Activated CD4-positive, alpha-beta T cell treated with anti-CD3 and anti-CD28 coated beads for 36 hours (primary cell): ENCODE measurements around the gene GJB5. TPM values are rescaled to one million over a fixed set of nuclear protein-coding genes. Genes with fewer than 3 reads are reported as not detected.

Experiments
- ATAC-seq: fragments of 200-7000 bp; cut with Tn5 transposase; one replicate; pipeline ENCODE4 v1.10.0; 2021; ENCODE audit warnings: mild to moderate bottlenecking, moderate library complexity
- CTCF ChIA-PET: fragments of 350-600 bp; sonication (Branson Sonifier 250); formaldehyde crosslinking; loops from one replicate; lab custom pipeline; 2021; ENCODE audit warnings: antibody characterized with exemption; lab: Charles Lee
- POLR2A ChIA-PET: fragments of 350-600 bp; sonication (Branson Sonifier 250); formaldehyde crosslinking; loops from one replicate; lab custom pipeline; 2021; ENCODE audit warnings: antibody characterized with exemption, inconsistent platforms; lab: Charles Lee
- DNase-seq: peaks from one replicate; pipeline ENCODE4 v3.0.0-alpha.2; 2020
- H3K27ac Mint-ChIP-seq: one replicate; pipeline ENCODE4 v1.8.0; 2021; ENCODE audit warnings: mixed read lengths
- H3K27me3 Mint-ChIP-seq: one replicate; pipeline ENCODE4 v1.8.0; 2021; ENCODE audit warnings: mixed read lengths
- H3K36me3 Mint-ChIP-seq: one replicate; pipeline ENCODE4 v1.8.0; 2021; ENCODE audit warnings: low read depth, mixed read lengths
- H3K4me1 Mint-ChIP-seq: one replicate; pipeline ENCODE4 v1.8.0; 2021; ENCODE audit warnings: mixed read lengths
- H3K4me3 Mint-ChIP-seq: one replicate; pipeline ENCODE4 v1.8.0; 2021; ENCODE audit warnings: mild to moderate bottlenecking, moderate library complexity, mixed read lengths
- H3K9me3 Mint-ChIP-seq: one replicate; pipeline ENCODE4 v1.8.0; 2021; ENCODE audit warnings: low read depth, mixed read lengths
- intact Hi-C, 2 experiments: fragments of 100-400 bp; cut with DNase I in 1 of 2; cut with micrococcal nuclease in 1 of 2; formaldehyde crosslinking; loops; one replicate each; pipeline versions ENCODE4 v1.14.2 to v1.15.1; 2022 to 2024; cut with DNase I, micrococcal nuclease
- total RNA-seq, 2 experiments: library from RNA; stranded (reverse); gene quantifications; one replicate each; pipeline ENCODE4 v1.2.3, GENCODE V29; 2021

GJB5 gene
- total RNA-seq = not detected

GRCh38 chr1:34754964-34755637 is at the start of gene GJB5:
GJB5 (plus strand) TSS chr1:34755047; CDS start chr1:34757331, 2,284 bp downstream.
- H3K36me3 Mint-ChIP-seq = no peaks in the 10 kb centered on the region
- H3K27me3 Mint-ChIP-seq = peaks cover 2% of the 10 kb centered on the region
- ChIA-PET CTCF (no interaction called here), POLR2A (no interaction called here)
- no peak within 1 kb of the TSS for H3K4me3 Mint-ChIP-seq
- DNase-seq (no peak), ATAC-seq (no peak)
- intact Hi-C loops = no loop called here
- H3K9me3 Mint-ChIP-seq = no peaks in the 10 kb centered on the region
- no peaks in the 10 kb centered on the region for H3K4me1 Mint-ChIP-seq
- no peak within 1 kb of the TSS for H3K27ac Mint-ChIP-seq

DNA sequence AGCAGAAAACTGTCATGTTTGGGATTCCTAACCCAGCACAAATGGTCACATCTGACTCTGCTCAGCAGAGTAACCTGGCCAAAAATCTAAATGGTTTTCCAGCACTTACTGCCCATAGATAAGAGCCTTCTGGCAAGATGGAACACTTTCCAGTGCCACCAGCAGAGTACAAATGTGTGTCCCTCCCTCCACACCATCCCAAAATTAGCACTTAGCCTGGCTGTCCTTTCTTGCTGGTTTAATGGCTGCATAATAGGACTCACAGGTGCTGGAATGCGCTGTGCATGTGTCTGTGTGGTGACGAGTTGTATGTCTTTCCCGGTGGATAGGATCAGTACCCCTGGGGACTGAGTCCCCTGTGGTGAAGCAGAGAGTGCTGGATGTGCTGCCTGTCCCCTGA is 49.8 kb upstream of the GJB5 start:
- intact Hi-C loops = no loop called here
- Mint-ChIP-seq H3K9me3 (peaks cover 3% of the 10 kb centered on the region), H3K27ac (no peak overlapping the region), H3K36me3 (no peaks in the 10 kb centered on the region), H3K4me1 (no peaks in the 10 kb centered on the region), H3K27me3 (peaks cover 4% of the 10 kb centered on the region), H3K4me3 (no peak overlapping the region)
- CTCF ChIA-PET = no interaction called here
- no peak for ATAC-seq
- POLR2A ChIA-PET = no interaction called here
- DNase-seq = no peak

GRCh38 chr1:34708106-34708505 is 46.7 kb upstream of the GJB5 start:
- DNase-seq (no peak), ATAC-seq (no peak)
- ChIA-PET CTCF (interaction anchor here (0.7 kb wide), 2 partner anchors 35 to 483 kb away, joined by 3 to 4 read pairs; no protein-coding TSS in a partner anchor), POLR2A (no interaction called here)
- Mint-ChIP-seq H3K4me1 (no peaks in the 10 kb centered on the region), H3K36me3 (no peaks in the 10 kb centered on the region), H3K27me3 (peaks cover 4% of the 10 kb centered on the region), H3K9me3 (peaks cover 3% of the 10 kb centered on the region), H3K27ac (no peak overlapping the region), H3K4me3 (no peak overlapping the region)
- intact Hi-C loops = no loop called here

GRCh38 chr1:34709547-34709946 is 45.3 kb upstream of the GJB5 start:
- Mint-ChIP-seq H3K4me1 (no peaks in the 10 kb centered on the region), H3K36me3 (no peaks in the 10 kb centered on the region), H3K9me3 (peaks cover 3% of the 10 kb centered on the region), H3K27ac (no peak overlapping the region), H3K4me3 (no peak overlapping the region), H3K27me3 (peaks cover 5% of the 10 kb centered on the region)
- intact Hi-C loops = no loop called here
- ATAC-seq = no peak
- CTCF ChIA-PET = interaction anchor here (0.7 to 1.3 kb wide), 2 partner anchors 23 to 33 kb away, joined by 3 to 4 read pairs; no protein-coding TSS in a partner anchor
- peak; percentile 25 for DNase-seq
- POLR2A ChIA-PET = no interaction called here

- H3K27ac Mint-ChIP-seq = no peak overlapping the region
- no peaks in the 10 kb centered on the region for H3K36me3 Mint-ChIP-seq
- ChIA-PET POLR2A (no interaction called here), CTCF (interaction anchor here (1.1 to 1.3 kb wide), 2 partner anchors 32 to 33 kb away, joined by 3 to 4 read pairs; no protein-coding TSS in a partner anchor)
- H3K9me3 Mint-ChIP-seq = peaks cover 3% of the 10 kb centered on the region
- DNase-seq = no peak
- peaks cover 6% of the 10 kb centered on the region for H3K27me3 Mint-ChIP-seq
- no peak overlapping the region for H3K4me3 Mint-ChIP-seq
- intact Hi-C loops = no loop called here
- no peaks in the 10 kb centered on the region for H3K4me1 Mint-ChIP-seq
- no peak for ATAC-seq
Observed at GRCh38 chr1:34710812-34711211, 44.0 kb upstream of the GJB5 start.

DNA sequence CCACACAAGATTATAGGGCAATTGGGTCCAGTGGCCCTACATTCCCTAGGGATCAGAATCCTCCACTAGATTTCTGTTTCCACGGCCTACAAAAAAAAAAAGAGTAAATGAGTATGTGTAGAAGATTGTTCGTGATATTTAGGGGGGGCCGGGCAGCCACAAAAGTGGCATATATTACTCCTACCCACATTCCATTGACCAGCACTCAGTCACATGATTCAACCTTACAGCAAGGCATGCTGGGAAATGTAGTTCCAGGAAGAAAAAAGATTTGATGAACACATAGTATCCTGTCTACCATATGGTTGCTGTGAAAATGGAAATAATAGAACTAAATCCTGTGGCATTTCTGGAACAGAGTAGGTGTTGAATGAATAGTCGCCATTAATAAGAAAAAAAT is 43.4 kb upstream of the GJB5 start:
- Mint-ChIP-seq H3K4me3 (no peak overlapping the region), H3K27me3 (peaks cover 7% of the 10 kb centered on the region), H3K27ac (no peak overlapping the region), H3K4me1 (no peaks in the 10 kb centered on the region), H3K36me3 (no peaks in the 10 kb centered on the region), H3K9me3 (peaks cover 3% of the 10 kb centered on the region)
- DNase-seq = no peak
- ChIA-PET CTCF (no interaction called here), POLR2A (no interaction called here)
- ATAC-seq = no peak
- intact Hi-C loops = no loop called here

DNA sequence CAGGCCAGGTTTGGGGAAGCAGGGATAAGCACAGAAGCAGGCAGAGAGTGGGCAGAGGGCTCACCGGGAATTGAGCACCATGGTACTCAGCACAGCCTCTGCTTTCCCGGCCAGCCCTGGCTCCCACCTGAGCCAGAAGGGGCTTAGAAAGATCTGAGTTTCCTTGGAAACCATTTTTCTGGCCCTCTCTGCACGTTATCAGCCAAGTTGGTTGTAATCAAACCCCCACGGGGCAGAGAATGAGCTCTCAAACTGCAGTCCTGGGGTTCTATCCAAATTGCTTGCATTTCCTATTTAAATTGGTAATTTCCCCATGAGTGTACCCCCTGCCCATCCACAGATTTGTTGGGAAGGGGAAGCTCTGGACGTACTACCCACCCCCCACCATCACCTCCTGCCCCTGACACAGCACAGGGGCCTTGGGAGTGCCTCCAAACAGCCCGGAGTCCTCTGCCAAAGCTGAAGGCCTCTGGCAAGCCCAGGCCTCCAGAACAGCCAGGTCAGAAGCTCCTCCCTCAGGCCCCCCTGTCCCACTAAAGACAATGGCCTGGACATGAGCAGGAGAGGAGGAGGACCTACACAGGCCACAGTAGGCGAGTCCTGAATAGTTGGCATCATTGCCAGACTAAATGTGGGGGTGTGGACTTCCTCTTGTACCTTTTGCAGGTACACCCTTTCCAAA is 42.7 kb upstream of the GJB5 start:
- intact Hi-C loops = no loop called here
- POLR2A ChIA-PET = no interaction called here
- H3K4me3 Mint-ChIP-seq = no peak overlapping the region

DNA sequence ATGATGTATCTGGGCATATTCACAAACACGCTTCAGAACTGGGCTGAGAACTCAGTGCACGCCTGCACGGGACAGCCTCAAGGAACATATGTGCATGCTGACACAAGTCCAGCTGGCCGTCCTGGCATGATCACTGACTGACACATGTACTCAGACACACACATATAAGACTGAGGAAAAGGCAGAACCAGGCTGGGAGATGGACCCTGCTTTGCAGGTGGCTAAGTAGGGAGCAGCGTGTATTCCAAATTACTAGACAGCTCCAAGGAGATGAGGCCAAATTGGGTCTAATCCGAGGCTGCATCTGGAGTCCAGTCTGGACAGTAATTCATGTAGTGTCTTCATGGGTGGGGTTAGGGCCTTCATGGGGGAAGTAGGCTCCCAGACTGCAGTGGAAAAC is 41.4 kb upstream of the GJB5 start:
- no peak overlapping the region for H3K4me3 Mint-ChIP-seq
- H3K27me3 Mint-ChIP-seq = peaks cover 14% of the 10 kb centered on the region
- peaks cover 3% of the 10 kb centered on the region for H3K9me3 Mint-ChIP-seq
- ChIA-PET CTCF (no interaction called here), POLR2A (no interaction called here)
- no peak for ATAC-seq
- intact Hi-C loops = no loop called here
- H3K36me3 Mint-ChIP-seq = no peaks in the 10 kb centered on the region
- DNase-seq = no peak
- no peaks in the 10 kb centered on the region for H3K4me1 Mint-ChIP-seq
- no peak overlapping the region for H3K27ac Mint-ChIP-seq

More for the DNA sequence above, 42.7 kb upstream of the GJB5 start:
- Mint-ChIP-seq H3K27ac (no peak overlapping the region), H3K27me3 (peaks cover 7% of the 10 kb centered on the region), H3K9me3 (peaks cover 3% of the 10 kb centered on the region), H3K4me1 (no peaks in the 10 kb centered on the region), H3K36me3 (no peaks in the 10 kb centered on the region)
- CTCF ChIA-PET = no interaction called here
- ATAC-seq (no peak), DNase-seq (no peak)

GRCh38 chr1:34714386-34714785 is 40.5 kb upstream of the GJB5 start:
- no peak overlapping the region for H3K27ac Mint-ChIP-seq
- H3K4me1 Mint-ChIP-seq = no peaks in the 10 kb centered on the region
- no peak for ATAC-seq
- H3K27me3 Mint-ChIP-seq = peaks cover 17% of the 10 kb centered on the region
- CTCF ChIA-PET = no interaction called here
- no peak for DNase-seq
- intact Hi-C loops = no loop called here
- H3K4me3 Mint-ChIP-seq = no peak overlapping the region
- no peaks in the 10 kb centered on the region for H3K36me3 Mint-ChIP-seq
- POLR2A ChIA-PET = no interaction called here
- peaks cover 3% of the 10 kb centered on the region for H3K9me3 Mint-ChIP-seq

- peaks cover 22% of the 10 kb centered on the region for H3K27me3 Mint-ChIP-seq
- no peaks in the 10 kb centered on the region for H3K36me3 Mint-ChIP-seq
- DNase-seq = no peak
- no peak for ATAC-seq
- ChIA-PET CTCF (no interaction called here), POLR2A (no interaction called here)
- H3K4me1 Mint-ChIP-seq = no peaks in the 10 kb centered on the region
- no peak overlapping the region for H3K4me3 Mint-ChIP-seq
- H3K9me3 Mint-ChIP-seq = no peaks in the 10 kb centered on the region
- H3K27ac Mint-ChIP-seq = no peak overlapping the region
- intact Hi-C loops = no loop called here
Observed at GRCh38 chr1:34715139-34715538, 39.7 kb upstream of the GJB5 start.

DNA sequence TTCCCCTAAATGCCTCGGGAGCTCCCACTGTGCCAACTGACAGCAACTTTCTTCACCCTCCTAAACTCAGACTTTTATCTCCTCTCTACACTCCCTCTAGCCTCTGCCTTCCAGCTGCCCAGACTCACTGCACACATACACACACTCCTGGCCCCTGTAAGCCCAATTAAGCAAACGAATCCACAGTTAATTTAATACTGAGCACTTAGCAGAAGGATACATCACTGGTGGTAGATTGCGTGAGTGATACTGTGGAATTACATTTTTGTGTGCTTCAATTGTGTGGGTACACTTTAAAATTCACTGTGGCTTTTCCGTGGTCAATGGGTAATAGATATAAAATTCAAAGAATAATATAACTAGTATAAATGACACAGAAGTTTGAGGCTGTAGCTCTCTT is 33.6 kb upstream of the GJB5 start:
- Mint-ChIP-seq H3K36me3 (no peaks in the 10 kb centered on the region), H3K4me1 (no peaks in the 10 kb centered on the region), H3K27ac (no peak overlapping the region), H3K4me3 (no peak overlapping the region), H3K27me3 (peaks cover 43% of the 10 kb centered on the region), H3K9me3 (no peaks in the 10 kb centered on the region)
- ChIA-PET CTCF (no interaction called here), POLR2A (no interaction called here)
- intact Hi-C loops = no loop called here
- no peak for ATAC-seq
- no peak for DNase-seq
